IPS-20b (cell line): ENCODE data around the gene MAP2K5.
"Not testable (repeated sequence)": the region's sequence is repeated elsewhere in the genome, so short reads cannot be mapped to it uniquely, and the experiment has no call there.

Experiments used
- H3K27ac ChIP-seq: one replicate; pipeline ENCODE4 v1.5.1; 2013; ENCODE audit warnings: low read length
- H3K27me3 ChIP-seq: 2 replicates; pipeline ENCODE4 v1.6.1; 2013; ENCODE audit warnings: mild to moderate bottlenecking, low read length, inconsistent platforms; ENCODE audit not compliant: insufficient read depth
- H3K36me3 ChIP-seq: 2 replicates; pipeline ENCODE4 v1.6.1; 2013; ENCODE audit warnings: low read depth, mild to moderate bottlenecking, inconsistent platforms, low read length, moderate library complexity; ENCODE audit not compliant: insufficient read depth
- H3K4me1 ChIP-seq: 2 replicates; pipeline ENCODE4 v1.6.1; 2013; ENCODE audit warnings: mild to moderate bottlenecking, control low read depth, inconsistent platforms, low read length, moderate library complexity; ENCODE audit not compliant: insufficient read depth
- H3K4me3 ChIP-seq: 2 replicates; pipeline ENCODE4 v1.5.1; 2013; ENCODE audit warnings: mild to moderate bottlenecking, low read length, inconsistent platforms
- H3K9ac ChIP-seq: 2 replicates; pipeline ENCODE4 v1.6.1; 2013; ENCODE audit warnings: low read depth, mild to moderate bottlenecking, inconsistent platforms, low read length, moderate library complexity
- H3K9me3 ChIP-seq: 2 replicates; pipeline ENCODE4 v1.6.1; 2013; ENCODE audit warnings: mild to moderate bottlenecking, low read depth, low read length, inconsistent platforms; ENCODE audit not compliant: insufficient read depth

The MAP2K5 gene

GRCh38 chr15:67646847-67647246, 104.3 kb downstream of the MAP2K5 start:
- Histone ChIP-seq H3K9ac (no peak overlapping the region), H3K4me3 (no peak overlapping the region), H3K36me3 (no peaks in the 10 kb centered on the region), H3K27ac (no peak overlapping the region), H3K27me3 (no peaks in the 10 kb centered on the region), H3K9me3 (no peaks in the 10 kb centered on the region), H3K4me1 (no peaks in the 10 kb centered on the region)

GRCh38 chr15:67652586-67652985, 110.1 kb downstream of the MAP2K5 start:
- no peaks in the 10 kb centered on the region for H3K36me3 ChIP-seq
- H3K27ac ChIP-seq, result no peak overlapping the region
- no peaks in the 10 kb centered on the region for H3K27me3 ChIP-seq
- peaks cover 8% of the 10 kb centered on the region for H3K9me3 ChIP-seq
- H3K9ac ChIP-seq, result no peak overlapping the region
- H3K4me1 ChIP-seq, result peaks cover 3% of the 10 kb centered on the region; the same call in 1 of the 2 replicates
- no peak overlapping the region for H3K4me3 ChIP-seq

- Histone ChIP-seq H3K27ac (no peak overlapping the region), H3K36me3 (no peaks in the 10 kb centered on the region), H3K4me3 (no peak overlapping the region), H3K9ac (no peak overlapping the region), H3K27me3 (no peaks in the 10 kb centered on the region), H3K4me1 (no peaks in the 10 kb centered on the region), H3K9me3 (no peaks in the 10 kb centered on the region)
Measured at GRCh38 chr15:67660446-67660845, 117.9 kb downstream of the MAP2K5 start.

GRCh38 chr15:67660874-67661606, 118.5 kb downstream of the MAP2K5 start:
- Histone ChIP-seq H3K27me3 (no peaks in the 10 kb centered on the region), H3K36me3 (no peaks in the 10 kb centered on the region), H3K27ac (no peak overlapping the region), H3K9me3 (no peaks in the 10 kb centered on the region), H3K4me3 (no peak overlapping the region), H3K4me1 (no peaks in the 10 kb centered on the region), H3K9ac (no peak overlapping the region)

- Histone ChIP-seq H3K27me3 (no peaks in the 10 kb centered on the region), H3K9ac (no peak overlapping the region), H3K9me3 (no peaks in the 10 kb centered on the region), H3K36me3 (no peaks in the 10 kb centered on the region), H3K4me1 (no peaks in the 10 kb centered on the region), H3K27ac (no peak overlapping the region), H3K4me3 (no peak overlapping the region)
Measured at GRCh38 chr15:67670647-67671305, 128.3 kb downstream of the MAP2K5 start.

- H3K9ac ChIP-seq, H3K27ac ChIP-seq, H3K4me3 ChIP-seq, H3K9me3 ChIP-seq, H3K27me3 ChIP-seq, H3K4me1 ChIP-seq, H3K36me3 ChIP-seq: not testable (repeated sequence)
Measured at GRCh38 chr15:67672834-67673233, 130.3 kb downstream of the MAP2K5 start.

- Histone ChIP-seq H3K9me3 (no peaks in the 10 kb centered on the region), H3K27me3 (no peaks in the 10 kb centered on the region), H3K4me3 (no peak overlapping the region), H3K27ac (no peak overlapping the region), H3K36me3 (no peaks in the 10 kb centered on the region), H3K4me1 (no peaks in the 10 kb centered on the region), H3K9ac (no peak overlapping the region)
Measured at GRCh38 chr15:67674983-67675382, 132.5 kb downstream of the MAP2K5 start.

- no peak overlapping the region for H3K4me3 ChIP-seq
- H3K9ac ChIP-seq, result no peak overlapping the region
- H3K36me3 ChIP-seq, result no peaks in the 10 kb centered on the region
- peaks cover 1% of the 10 kb centered on the region; the same call in 1 of the 2 replicates for H3K9me3 ChIP-seq
- no peaks in the 10 kb centered on the region for H3K27me3 ChIP-seq
- H3K4me1 ChIP-seq, result no peaks in the 10 kb centered on the region
- H3K27ac ChIP-seq, result no peak overlapping the region
Measured at GRCh38 chr15:67678089-67678488, 135.6 kb downstream of the MAP2K5 start.

- H3K27me3 ChIP-seq, result no peaks in the 10 kb centered on the region
- H3K4me1 ChIP-seq, result no peaks in the 10 kb centered on the region
- H3K36me3 ChIP-seq, result no peaks in the 10 kb centered on the region
- H3K4me3 ChIP-seq, result no peak overlapping the region
- H3K9me3 ChIP-seq, result peaks cover 10% of the 10 kb centered on the region
- H3K27ac ChIP-seq, result no peak overlapping the region
- H3K9ac ChIP-seq, result no peak overlapping the region
Measured at GRCh38 chr15:67678993-67679392, 136.5 kb downstream of the MAP2K5 start.

GRCh38 chr15:67680641-67681040, 138.1 kb downstream of the MAP2K5 start:
- H3K36me3 ChIP-seq, result 0 out of 2 replicates have a peak, but pooled peaks cover under 1% of the 10 kb centered on the region
- H3K4me1 ChIP-seq, result no peaks in the 10 kb centered on the region
- no peak overlapping the region for H3K27ac ChIP-seq
- H3K9ac ChIP-seq, result no peak overlapping the region
- H3K27me3 ChIP-seq, result no peaks in the 10 kb centered on the region
- peaks cover 26% of the 10 kb centered on the region for H3K9me3 ChIP-seq
- H3K4me3 ChIP-seq, result no peak overlapping the region

GRCh38 chr15:67685008-67685599, 142.6 kb downstream of the MAP2K5 start:
- peaks cover 30% of the 10 kb centered on the region for H3K9me3 ChIP-seq

GRCh38 chr15:67685716-67686115, 143.2 kb downstream of the MAP2K5 start:
- Histone ChIP-seq H3K9ac (no peak overlapping the region), H3K9me3 (peaks cover 30% of the 10 kb centered on the region), H3K27me3 (no peaks in the 10 kb centered on the region), H3K36me3 (0 out of 2 replicates have a peak, but pooled peaks cover 5% of the 10 kb centered on the region), H3K4me3 (no peak overlapping the region), H3K4me1 (no peaks in the 10 kb centered on the region), H3K27ac (no peak overlapping the region)

More at GRCh38 chr15:67685008-67685599, 142.6 kb downstream of the MAP2K5 start:
- 0 out of 2 replicates have a peak, but pooled peaks cover 5% of the 10 kb centered on the region for H3K36me3 ChIP-seq
- no peak overlapping the region for H3K4me3 ChIP-seq
- no peak overlapping the region for H3K9ac ChIP-seq
- H3K27me3 ChIP-seq, result no peaks in the 10 kb centered on the region
- no peaks in the 10 kb centered on the region for H3K4me1 ChIP-seq
- no peak overlapping the region for H3K27ac ChIP-seq
